GM19397 (cell line): Measurements from ENCODE around the gene EEF1AKMT4.

Source experiments
- ATAC-seq: cut with Tn5 transposase; IDR thresholded peaks from one replicate; pipeline ENCODE4 v1.9.1; 2021; ENCODE audit warnings: mild to moderate bottlenecking, moderate library complexity; ENCODE audit not compliant: unreplicated experiment

EEF1AKMT4 gene

DNA sequence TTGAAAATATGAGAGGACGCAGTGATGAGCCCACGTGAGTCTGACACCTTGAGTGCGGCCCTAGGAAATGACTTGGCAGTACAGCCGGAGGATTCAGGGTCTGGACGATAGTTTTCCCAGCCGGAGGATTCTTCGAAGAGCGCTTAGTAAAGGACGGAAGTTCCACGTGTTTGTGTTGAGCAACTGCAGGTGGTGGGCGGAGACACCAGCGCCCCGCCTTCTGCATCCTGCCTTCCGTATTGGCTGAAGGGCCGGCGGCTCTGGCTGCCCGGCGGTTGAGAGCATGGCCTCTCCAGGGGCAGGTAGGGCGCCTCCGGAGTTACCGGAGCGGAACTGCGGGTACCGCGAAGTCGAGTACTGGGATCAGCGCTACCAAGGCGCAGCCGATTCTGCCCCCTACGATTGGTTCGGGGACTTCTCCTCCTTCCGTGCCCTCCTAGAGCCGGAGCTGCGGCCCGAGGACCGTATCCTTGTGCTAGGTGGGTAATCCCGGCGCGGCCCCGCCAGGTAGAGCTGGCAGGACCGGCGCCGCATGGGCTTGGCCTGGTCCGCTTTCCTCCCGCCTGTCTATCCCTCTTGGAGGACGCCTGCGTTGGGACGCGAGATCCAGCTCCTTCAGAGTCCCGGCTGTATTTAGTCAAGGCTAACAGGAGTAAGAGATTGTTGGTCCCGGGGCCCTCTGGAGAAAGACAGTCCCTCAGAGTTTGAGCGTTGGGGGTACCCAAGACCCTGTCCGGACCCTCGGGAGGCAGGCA, at the start of gene EEF1AKMT4:
TSS of gene EEF1AKMT4 (plus strand) at position 261 of the 755 bp plus-strand sequence. CDS start at position 284, 23 bp downstream.
- peak; percentile 83 for ATAC-seq

GRCh38 chr3:184200825-184201224, 48.6 kb upstream of the EEF1AKMT4 start:
- ATAC-seq, result no peak

DNA sequence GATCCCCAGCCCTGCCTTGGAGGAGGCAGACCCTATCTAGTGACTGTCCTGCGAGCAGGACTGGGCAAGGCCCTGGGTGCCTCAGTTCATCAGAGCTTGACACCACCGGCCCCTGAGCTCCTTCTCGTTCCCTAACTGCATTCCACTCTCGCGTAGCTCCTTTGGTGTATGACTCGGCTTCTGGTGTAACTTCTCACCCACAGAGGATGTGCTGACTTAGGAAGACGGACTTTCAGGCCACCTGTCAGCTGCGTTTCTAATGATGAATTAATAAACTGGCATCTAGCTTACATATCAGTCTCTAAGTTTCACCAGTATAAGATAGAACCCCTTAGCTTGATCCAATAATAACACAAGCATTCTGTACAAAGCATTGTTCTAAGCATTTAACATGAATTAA, 45.9 kb upstream of the EEF1AKMT4 start:
- no peak for ATAC-seq

DNA sequence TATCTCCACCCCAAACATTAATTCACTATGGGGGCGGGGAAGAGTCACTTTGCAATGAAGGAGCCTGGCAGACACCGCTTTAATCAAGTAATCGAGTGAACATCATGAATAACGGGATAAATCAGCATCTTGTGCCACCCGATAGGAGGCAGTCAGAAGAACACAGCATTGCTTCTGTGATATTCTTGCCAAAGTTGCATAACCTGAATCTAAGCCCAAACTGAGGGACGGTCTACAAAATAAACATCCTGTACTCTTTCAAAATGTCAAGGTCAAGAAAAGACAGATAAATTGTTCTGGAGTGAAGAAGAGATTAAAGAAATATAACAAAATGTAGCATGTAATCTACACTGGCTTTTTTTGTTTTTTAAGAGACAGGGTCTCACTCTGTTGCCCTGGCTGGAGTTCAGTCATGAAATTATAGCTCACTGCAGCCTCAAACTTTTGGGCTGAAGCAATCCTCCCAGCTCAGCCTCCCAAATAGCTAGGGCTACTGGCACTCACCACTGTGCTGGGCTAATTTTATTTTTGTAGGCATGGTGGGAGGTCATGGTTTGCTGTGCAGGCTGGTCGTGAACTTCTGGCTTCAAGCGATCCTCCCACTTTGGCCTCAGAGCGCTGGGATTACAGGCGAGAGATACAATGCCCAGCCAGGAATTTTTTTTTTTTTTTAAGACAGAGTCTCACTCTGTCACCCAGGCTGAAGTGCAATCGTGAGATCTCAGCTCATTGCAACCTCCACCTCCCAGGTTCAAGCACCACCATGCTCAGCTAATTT, 40.1 kb upstream of the EEF1AKMT4 start:
- ATAC-seq, result no peak

DNA sequence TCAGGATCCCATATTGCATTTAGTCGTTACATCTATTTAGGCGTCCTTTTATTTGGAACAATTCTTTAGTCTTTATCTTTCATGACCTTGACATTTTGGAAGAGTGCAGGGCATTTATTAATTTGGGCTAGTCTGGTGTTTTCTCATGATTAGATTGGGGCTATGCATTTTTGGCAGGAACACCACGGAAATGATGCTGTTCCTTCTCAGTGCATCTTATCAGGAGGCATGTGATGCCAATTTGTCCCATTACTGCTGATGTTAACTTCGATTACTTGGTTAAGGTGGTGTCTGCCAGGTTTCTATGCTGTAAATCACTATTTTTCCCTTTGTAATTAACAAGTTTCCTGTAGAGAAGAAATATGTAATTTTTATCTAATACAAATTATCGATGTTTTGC, 38.2 kb upstream of the EEF1AKMT4 start:
- ATAC-seq, result no peak

- ATAC-seq, result no peak
Measured at GRCh38 chr3:184211718-184212117, 37.8 kb upstream of the EEF1AKMT4 start.

DNA sequence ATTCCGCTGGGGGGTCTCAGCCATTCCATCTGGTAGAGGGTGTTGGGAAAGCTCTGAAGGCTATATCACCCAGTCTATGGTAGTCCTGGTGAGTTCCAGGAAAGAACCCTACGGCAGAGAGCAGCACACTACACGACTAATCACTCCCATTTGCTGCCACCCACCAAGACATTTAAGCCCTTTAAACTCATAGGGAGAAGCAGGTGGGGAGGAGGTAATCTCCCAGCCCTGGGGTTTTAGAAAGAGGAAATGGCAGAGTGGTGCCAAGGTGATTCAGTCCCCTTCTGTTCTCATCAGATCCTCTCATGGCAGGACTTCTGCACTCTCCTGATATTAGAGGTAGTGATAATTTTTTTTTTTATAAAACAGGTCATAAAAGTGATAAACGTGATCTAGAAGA, 30.7 kb upstream of the EEF1AKMT4 start:
- no peak for ATAC-seq

DNA sequence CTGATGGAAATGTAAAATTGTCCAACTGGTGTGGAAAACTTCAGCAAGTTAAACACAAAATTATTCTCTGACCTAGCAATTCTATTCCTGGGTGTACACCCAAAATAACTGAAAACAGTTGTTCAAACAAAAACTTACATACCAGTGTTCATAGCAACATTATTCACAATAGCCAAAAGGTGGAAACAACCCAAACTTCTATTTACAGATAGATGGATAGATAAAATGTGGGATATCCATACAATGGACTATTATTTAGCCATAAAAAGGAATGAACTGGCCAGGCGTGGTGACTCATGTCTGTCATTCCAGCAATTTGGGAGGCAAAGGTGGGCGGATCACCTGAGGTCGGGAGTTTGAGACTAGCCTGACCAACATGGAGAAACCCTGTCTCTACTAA, 27.0 kb upstream of the EEF1AKMT4 start:
- ATAC-seq, result no peak

DNA sequence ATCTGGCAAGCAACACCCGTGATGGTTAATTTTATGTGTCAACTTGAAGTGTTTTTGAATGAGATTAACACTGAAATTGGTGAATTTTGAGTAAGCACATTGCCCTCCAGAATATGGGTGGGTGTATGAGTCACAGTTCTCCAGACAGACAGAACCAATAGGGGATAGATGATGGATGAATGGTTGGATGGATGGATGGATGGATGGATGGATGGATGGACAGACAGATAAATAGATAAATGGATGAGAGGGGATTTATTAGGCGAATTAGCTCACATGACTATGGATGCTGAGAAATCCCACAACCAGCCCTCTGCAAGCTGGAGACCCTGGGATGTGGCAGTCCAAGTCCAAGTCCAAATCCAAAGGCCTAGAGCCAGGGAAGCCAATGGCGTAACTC, 25.5 kb upstream of the EEF1AKMT4 start:
- no peak for ATAC-seq

- ATAC-seq, result no peak
Measured at GRCh38 chr3:184227481-184227935, 22.0 kb upstream of the EEF1AKMT4 start.

GRCh38 chr3:184228376-184229137, 20.9 kb upstream of the EEF1AKMT4 start:
- no peak for ATAC-seq

- peak; percentile 72 for ATAC-seq
Measured at GRCh38 chr3:184229394-184230080, 19.9 kb upstream of the EEF1AKMT4 start, which contains the start of gene VWA5B2. TSS of gene VWA5B2 (plus strand) at chr3:184229585. CDS start at chr3:184230529, 944 bp downstream.

DNA sequence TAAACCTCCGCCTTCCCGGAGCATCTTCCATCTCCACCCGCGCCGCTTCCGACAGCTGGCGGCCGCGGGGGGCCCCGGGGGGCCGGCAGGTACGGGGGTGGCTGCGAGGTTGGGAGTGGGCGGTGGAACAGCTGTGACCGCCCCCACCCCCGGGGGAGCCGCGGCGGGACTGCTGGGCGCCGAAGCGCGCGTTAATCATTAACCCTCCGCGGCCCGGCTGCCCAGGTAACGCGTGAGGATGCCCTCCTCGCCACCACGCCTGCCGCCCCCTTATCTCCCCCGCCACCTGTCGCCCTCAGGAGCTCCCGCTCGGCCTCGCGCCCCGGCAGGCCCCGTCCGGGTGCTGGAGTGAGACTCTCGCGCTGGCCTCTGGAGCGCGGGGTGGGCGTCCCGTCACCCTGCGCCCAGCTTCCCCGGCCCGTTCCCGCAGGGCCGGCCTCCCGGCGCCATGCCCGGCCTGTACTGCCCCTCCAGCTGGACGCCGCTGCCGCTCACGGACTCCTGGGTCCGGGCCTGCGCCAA, 19.3 kb upstream of the EEF1AKMT4 start:
- no peak for ATAC-seq

- no peak for ATAC-seq
Measured at GRCh38 chr3:184230603-184231528, 18.6 kb upstream of the EEF1AKMT4 start.

- no peak for ATAC-seq
Measured at GRCh38 chr3:184231671-184232070, 17.8 kb upstream of the EEF1AKMT4 start.

GRCh38 chr3:184233127-184233843, 16.2 kb upstream of the EEF1AKMT4 start:
- ATAC-seq, result no peak

- ATAC-seq, result no peak
Measured at GRCh38 chr3:184234224-184234623, 15.2 kb upstream of the EEF1AKMT4 start.

DNA sequence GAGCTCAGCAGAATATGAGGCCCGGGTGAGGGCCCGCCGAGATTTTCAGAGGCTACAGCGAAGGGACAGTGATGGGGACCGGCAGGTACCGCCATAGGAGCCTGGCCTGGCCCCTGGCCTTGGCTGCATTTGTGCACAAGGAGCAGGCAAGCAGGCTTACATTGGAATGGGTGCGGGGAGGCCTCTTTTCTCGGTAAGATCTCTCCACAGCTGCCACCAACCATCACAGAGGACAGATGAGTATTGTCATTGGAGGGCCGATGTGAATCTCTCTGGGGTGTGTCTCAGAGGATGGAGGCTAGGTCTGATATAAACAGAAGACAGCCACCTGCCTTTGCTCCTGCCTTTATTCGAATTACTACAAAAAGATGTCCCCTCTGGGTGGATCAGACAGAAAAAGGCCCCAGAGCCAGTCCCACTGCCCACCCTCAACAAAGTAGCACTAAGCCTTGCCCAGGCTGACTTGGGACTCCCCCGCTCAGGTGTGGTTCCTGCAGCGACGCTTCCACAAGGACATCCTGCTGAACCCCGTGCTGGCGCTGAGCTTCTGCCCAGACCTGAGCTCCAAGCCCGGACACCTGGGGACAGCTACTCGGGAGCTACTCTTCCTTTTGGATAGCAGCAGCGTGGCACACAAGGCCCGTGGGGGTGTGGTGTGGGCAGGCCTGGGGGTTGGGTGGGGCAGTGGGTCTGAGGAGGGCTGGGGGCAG, 14.6 kb upstream of the EEF1AKMT4 start:
- no peak for ATAC-seq
